GM13976 (cell line): ENCODE measurements around the gene RNF138.
A peak's percentile ranks its signal among the peaks of the same experiment; 100 is the strongest.

ENCODE experiments used
- DNase-seq: peaks from one replicate; pipeline ENCODE4 v3.0.0; 2012; ENCODE audit warnings: low spot score
- in situ Hi-C: fragments of 300-500 bp; cut with MboI; formaldehyde crosslinking; loops from one replicate; pipeline ENCODE4 v1.12.0; 2022; ENCODE audit warnings: low sequenced_read_pairs, mixed read lengths, inconsistent platforms; ENCODE audit not compliant: unreplicated experiment
- TF ChIP-seq, protein P1 (sequence below): IDR thresholded peaks from 2 replicates; pipeline ENCODE4 v1.5.1; 2012; ENCODE audit warnings: borderline replicate concordance, mild to moderate bottlenecking; ENCODE audit not compliant: insufficient read depth; ENCODE audit errors: extremely low read depth, missing control alignments, control extremely low read depth

Gene RNF138

DNA sequence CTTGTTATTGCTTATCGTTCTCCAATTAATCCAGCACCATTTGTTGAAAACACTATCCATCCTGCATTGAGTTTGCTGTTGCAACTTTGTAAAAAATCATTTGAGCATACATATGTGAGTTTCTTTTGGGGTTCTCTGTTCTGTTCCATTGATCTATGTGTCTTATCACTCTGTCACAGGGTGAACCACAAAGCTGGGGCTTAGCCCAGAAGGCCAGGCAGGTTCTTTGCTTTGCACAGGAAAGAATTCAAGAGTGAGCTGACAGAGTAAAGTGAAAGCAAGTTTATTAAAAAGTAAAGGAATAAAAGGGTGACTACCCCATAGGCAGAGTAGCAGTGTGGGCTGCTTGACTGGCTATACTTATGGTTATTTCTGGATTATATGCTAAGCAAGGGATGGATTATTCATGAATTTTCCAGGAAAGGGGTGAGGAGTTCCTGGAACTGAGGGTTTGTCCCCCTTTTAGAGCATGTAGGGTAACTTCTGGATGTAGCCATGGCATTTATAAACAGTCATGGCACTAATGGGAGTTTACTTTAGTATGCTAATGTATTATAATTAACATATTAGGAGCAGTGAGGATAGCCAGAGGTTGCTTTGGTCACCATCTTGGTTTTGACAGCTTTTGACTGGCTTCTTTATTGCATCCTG lies 46.8 kb downstream of the RNF138 start:
- in situ Hi-C loops, result no loop called here
- DNase-seq, result no peak
- TF ChIP-seq, protein P1, sequence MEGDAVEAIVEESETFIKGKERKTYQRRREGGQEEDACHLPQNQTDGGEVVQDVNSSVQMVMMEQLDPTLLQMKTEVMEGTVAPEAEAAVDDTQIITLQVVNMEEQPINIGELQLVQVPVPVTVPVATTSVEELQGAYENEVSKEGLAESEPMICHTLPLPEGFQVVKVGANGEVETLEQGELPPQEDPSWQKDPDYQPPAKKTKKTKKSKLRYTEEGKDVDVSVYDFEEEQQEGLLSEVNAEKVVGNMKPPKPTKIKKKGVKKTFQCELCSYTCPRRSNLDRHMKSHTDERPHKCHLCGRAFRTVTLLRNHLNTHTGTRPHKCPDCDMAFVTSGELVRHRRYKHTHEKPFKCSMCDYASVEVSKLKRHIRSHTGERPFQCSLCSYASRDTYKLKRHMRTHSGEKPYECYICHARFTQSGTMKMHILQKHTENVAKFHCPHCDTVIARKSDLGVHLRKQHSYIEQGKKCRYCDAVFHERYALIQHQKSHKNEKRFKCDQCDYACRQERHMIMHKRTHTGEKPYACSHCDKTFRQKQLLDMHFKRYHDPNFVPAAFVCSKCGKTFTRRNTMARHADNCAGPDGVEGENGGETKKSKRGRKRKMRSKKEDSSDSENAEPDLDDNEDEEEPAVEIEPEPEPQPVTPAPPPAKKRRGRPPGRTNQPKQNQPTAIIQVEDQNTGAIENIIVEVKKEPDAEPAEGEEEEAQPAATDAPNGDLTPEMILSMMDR, result no peak

DNA sequence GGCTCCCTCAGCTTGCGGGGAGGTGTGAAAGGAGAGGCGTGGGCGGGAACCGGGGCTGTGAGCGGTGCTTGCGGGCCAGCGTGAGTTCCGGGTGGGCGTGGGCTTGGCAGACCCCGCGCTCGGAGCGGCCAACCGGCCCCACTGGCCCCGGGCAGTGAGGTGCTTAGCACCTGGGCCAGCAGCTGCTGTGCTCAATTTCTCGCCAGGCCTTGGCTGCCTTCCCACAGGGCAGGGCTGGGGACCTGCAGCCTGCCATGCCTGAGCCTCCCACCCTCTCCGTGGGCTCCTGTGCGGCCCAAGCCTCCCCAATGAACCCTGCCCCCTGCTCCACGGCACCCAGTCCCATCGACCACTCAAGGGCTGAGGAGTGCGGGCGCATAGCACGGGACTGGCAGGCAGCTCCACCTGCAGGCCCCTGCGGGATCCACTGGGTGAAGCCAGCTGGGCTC lies 48.2 kb downstream of the RNF138 start:
- no peak for DNase-seq
- TF ChIP-seq, protein P1, result no peak
- in situ Hi-C loops, result no loop called here

DNA sequence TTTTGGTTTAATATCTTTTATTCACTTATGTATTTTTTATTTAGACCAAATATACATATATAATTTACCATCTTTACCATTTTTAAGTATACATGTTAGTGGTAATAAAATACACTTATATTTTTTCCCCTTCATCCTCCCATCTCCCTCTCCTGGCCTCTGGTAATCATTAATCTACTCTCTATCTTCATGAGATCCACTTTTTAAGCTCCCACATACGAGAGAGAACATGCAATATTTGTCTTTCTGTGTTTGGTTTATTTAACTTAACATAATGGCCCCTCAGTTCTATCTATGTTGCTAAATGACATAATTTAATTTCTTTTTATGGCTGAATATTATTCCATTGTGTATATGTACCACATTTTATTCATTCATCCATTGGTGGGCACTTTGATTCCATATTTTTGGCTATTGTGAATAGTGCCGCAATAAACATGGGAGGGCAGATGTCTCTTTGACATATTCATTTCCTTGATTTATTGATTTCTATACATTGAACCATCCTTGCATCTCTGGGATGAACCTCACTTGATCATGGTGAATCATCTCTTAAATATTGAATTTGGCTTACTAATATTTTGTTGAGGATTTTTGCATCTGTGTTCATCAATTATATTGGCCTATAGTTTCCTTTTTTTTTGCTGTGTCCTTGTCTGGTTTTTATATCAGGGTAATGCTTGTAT lies 56.7 kb downstream of the RNF138 start:
- no peak for DNase-seq
- TF ChIP-seq, protein P1, result no peak
- in situ Hi-C loops, result no loop called here

DNA sequence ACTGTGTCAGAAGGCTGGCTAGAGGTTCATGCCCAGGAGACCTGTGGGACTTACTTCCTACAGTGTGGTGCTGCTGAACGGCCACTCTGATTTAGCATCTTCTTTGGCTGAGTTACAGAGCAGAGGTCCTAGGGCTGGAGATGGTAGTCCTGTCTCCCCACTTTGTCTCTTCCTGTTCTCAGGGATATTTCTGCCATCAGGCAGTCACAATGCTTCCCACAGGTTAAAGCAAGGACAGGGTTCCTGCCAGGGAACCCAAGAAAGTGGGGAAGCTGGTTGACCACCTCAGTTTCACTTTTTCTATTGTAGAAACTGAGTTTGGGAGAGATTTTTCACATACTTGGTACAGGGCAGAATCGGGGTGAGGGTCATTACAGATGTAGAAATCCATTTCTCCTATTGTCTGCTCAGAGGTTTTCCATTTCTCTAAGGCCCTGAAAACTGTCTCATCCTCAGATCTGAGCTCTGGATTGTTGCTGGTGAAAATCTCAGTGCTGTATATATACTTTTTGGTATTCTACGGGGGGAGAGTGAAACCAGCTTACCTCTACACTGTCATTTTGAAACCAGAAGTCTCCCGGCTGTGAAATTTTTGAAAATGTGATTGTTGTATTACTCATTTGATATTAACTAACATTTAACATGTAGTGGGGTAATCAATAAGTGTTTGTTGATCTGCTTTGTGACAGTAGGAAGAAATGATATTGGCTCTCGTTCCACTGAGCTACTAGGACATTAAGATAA lies 61.2 kb downstream of the RNF138 start:
- in situ Hi-C loops, result no loop called here
- DNase-seq, result peak; percentile 38
- TF ChIP-seq, protein P1, result no peak

DNA sequence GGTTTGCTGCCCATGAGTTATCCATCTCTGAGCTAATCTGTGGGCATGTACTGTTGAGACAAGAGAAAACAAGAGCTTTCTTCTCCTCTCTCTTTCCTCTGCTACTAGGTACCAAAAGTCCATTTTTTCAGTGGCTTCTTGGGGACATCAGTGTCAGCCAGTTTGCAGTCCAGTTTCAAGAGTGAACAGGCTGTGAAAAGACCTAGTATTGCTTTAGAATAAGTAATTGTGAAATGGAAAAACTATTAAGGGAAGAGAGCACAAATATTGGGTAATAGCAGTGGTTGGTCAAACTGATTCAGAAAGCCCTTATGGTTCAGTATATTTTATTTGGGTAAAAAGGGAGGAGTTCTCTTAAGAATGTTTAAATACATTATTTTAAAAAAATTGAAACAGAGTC lies 65.2 kb downstream of the RNF138 start:
- in situ Hi-C loops, result no loop called here
- TF ChIP-seq, protein P1, result no peak
- DNase-seq, result no peak

DNA sequence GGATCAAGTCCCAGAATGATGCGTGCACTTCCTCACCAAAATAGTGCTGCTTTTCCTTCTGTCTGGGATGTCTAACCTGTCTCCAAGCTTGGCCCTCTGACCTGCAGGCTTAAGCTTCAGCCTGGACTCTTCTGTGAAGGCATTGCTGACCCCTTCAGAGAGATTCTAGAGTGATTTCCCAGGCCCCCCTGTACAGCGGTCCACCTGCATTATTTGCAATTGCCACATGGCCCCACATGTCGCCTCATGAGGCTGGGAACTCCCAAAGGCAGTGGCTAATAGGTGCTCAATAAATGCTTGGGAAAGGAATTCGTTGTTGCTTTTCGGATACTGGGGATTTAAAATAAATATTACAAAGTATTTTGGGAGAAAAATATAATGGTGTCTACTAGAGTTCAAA lies 65.9 kb downstream of the RNF138 start:
- TF ChIP-seq, protein P1, result no peak
- in situ Hi-C loops, result no loop called here
- no peak for DNase-seq
